Measurements from ENCODE around the gene EID3. TPM values are rescaled to one million over a fixed set of nuclear protein-coding genes. Genes with fewer than 3 reads are reported as not detected.

Gene EID3
- total RNA-seq, 4 donors from 2014 or later = 6.2 to 24.9 (median 15.0) TPM

- H3K27me3 ChIP-seq = no peaks in the 10 kb centered on the region
- H3K36me3 ChIP-seq = no peaks in the 10 kb centered on the region
- ATAC-seq = no peak
- WGBS, 2 donors (ENCODE audit: low coverage in 1 of 2) = 54 to 66% methylated on average over 3 to 5 of the region's 5 CpGs
- H3K4me3 ChIP-seq = no peak overlapping the region
- H3K27ac ChIP-seq = no peak overlapping the region
- peaks cover 0 to 6% (median 0%) of the 10 kb centered on the region in 3 donors for H3K4me1 ChIP-seq
- no peak for TF ChIP-seq EP300 (IDR thresholded peaks at IDR 0.05)
- H3K9me3 ChIP-seq = no peaks in the 10 kb centered on the region
Measured at GRCh38 chr12:104275689-104276088, 27.9 kb upstream of the EID3 start.

GRCh38 chr12:104276273-104277131, 27.0 kb upstream of the EID3 start:
- TF ChIP-seq POLR2AphosphoS5 (IDR thresholded peaks at IDR 0.05) = no peak
- TF ChIP-seq, protein P1, sequence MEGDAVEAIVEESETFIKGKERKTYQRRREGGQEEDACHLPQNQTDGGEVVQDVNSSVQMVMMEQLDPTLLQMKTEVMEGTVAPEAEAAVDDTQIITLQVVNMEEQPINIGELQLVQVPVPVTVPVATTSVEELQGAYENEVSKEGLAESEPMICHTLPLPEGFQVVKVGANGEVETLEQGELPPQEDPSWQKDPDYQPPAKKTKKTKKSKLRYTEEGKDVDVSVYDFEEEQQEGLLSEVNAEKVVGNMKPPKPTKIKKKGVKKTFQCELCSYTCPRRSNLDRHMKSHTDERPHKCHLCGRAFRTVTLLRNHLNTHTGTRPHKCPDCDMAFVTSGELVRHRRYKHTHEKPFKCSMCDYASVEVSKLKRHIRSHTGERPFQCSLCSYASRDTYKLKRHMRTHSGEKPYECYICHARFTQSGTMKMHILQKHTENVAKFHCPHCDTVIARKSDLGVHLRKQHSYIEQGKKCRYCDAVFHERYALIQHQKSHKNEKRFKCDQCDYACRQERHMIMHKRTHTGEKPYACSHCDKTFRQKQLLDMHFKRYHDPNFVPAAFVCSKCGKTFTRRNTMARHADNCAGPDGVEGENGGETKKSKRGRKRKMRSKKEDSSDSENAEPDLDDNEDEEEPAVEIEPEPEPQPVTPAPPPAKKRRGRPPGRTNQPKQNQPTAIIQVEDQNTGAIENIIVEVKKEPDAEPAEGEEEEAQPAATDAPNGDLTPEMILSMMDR (IDR thresholded peaks at IDR 0.05) = no peak
- TF ChIP-seq EP300 (IDR thresholded peaks at IDR 0.05) = no peak
- TF ChIP-seq POLR2A (IDR thresholded peaks at IDR 0.05) = no peak
- 32 to 66% methylated on average over 2 to 6 of the region's 8 CpGs for WGBS, 2 donors (ENCODE audit: low coverage in 1 of 2)
- peak overlapping the region in 1 of 4 donors; percentile 14 for H3K27ac ChIP-seq
- H3K4me3 ChIP-seq = peak overlapping the region; percentile 3 to 6
- no peaks in the 10 kb centered on the region for H3K36me3 ChIP-seq
- no peaks in the 10 kb centered on the region for H3K27me3 ChIP-seq
- ATAC-seq = peak; percentile 34
- no peaks in the 10 kb centered on the region for H3K9me3 ChIP-seq
- peaks cover 0 to 6% (median 0%) of the 10 kb centered on the region in 3 donors for H3K4me1 ChIP-seq

DNA sequence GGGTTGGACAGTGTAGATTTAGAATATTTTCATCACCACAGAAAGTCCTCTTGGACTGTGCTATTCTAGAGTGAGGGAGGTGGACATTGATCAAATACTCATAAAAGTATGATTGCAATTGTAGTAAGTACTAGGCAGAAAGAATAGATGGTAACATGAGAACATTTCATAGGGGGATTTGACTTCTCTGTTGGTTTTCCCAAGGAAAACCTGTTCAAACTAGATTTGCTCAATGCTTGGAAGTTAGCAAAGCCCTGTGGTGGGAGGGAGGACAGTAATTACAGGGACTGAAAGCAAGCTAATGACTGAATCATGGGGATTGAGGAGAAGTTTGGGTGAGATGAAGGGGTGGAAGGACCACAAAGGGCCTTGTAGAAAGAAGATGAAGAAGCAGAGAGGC, 24.4 kb upstream of the EID3 start:
- no peaks in the 10 kb centered on the region for H3K36me3 ChIP-seq
- TF ChIP-seq, protein P1 (IDR thresholded peaks at IDR 0.05) = no peak
- TF ChIP-seq POLR2A (IDR thresholded peaks at IDR 0.05) (no peak), EP300 (IDR thresholded peaks at IDR 0.05) (no peak), POLR2AphosphoS5 (IDR thresholded peaks at IDR 0.05) (no peak)
- ATAC-seq = no peak
- no peaks in the 10 kb centered on the region for H3K27me3 ChIP-seq
- H3K9me3 ChIP-seq = no peaks in the 10 kb centered on the region
- H3K4me3 ChIP-seq = no peak overlapping the region
- H3K4me1 ChIP-seq = peaks cover 0 to 6% (median 0%) of the 10 kb centered on the region in 3 donors
- H3K27ac ChIP-seq = no peak overlapping the region

GRCh38 chr12:104280111-104280510, 23.4 kb upstream of the EID3 start:
- no peaks in the 10 kb centered on the region for H3K36me3 ChIP-seq
- no peaks in the 10 kb centered on the region for H3K27me3 ChIP-seq
- TF ChIP-seq POLR2AphosphoS5 (IDR thresholded peaks at IDR 0.05) = no peak
- no peak for TF ChIP-seq EP300 (IDR thresholded peaks at IDR 0.05)
- TF ChIP-seq, protein P1 (IDR thresholded peaks at IDR 0.05) = no peak
- TF ChIP-seq POLR2A (IDR thresholded peaks at IDR 0.05) = no peak
- 82% methylated on average over 1 of the region's 1 CpG; no CpG with 5 or more reads in 1 of the 2 donors for WGBS, 2 donors (ENCODE audit: low coverage in 1 of 2)
- peaks cover 0 to 8% (median 0%) of the 10 kb centered on the region in 3 donors for H3K4me1 ChIP-seq
- H3K4me3 ChIP-seq = no peak overlapping the region
- ATAC-seq = no peak
- H3K27ac ChIP-seq = peak overlapping the region in 1 of 4 donors; percentile 24
- no peaks in the 10 kb centered on the region for H3K9me3 ChIP-seq

DNA sequence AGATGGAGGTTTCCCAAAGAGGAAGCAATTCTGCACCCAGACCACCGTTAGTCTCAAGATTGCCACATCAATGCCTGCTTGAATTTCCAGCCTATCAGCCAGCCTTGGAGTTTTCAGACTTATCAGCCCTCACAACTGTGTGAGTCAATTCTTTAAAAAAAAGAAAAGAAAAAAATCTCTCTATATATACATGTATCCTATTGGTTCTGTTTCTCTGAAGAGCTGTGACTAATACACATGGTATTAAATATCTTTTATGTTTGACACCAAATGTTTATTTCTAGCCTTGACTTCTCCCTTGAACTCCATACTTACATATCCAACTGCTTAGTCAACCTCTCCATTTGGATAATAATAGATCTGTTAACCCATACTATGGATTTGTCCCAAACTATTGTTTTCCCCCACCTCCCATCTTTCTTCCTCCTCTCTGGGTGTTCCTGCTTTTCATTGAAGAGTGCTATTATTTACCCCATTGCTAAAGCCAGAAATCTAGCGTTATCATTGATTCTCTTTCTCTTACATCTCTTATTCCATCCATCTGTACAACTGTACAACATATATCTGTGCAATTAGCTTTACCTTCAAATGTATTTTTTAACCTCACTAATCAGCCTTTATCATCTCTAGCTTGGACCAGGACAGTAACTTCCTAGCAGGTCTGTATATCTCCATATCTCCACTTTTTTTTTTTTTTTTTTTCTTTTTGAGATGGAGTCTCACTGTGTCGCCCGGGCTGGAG, 22.7 kb upstream of the EID3 start:
- TF ChIP-seq POLR2AphosphoS5 (IDR thresholded peaks at IDR 0.05) (peak; percentile 52), EP300 (IDR thresholded peaks at IDR 0.05) (no peak)
- H3K4me1 ChIP-seq = peaks cover 3 to 16% (median 4%) of the 10 kb centered on the region in 3 donors
- H3K27me3 ChIP-seq = no peaks in the 10 kb centered on the region
- 55 to 70% methylated on average over 2 of the region's 4 CpGs for WGBS, 2 donors (ENCODE audit: low coverage in 1 of 2)
- no peaks in the 10 kb centered on the region for H3K36me3 ChIP-seq
- H3K4me3 ChIP-seq = no peak overlapping the region
- ATAC-seq = no peak
- H3K27ac ChIP-seq = peak overlapping the region in 1 of 4 donors; percentile 24
- H3K9me3 ChIP-seq = no peaks in the 10 kb centered on the region
